ENCODE data around the gene PGAM4.
"Not testable (repeated sequence)": the region's sequence is repeated elsewhere in the genome, so short reads cannot be mapped to it uniquely, and the experiment has no call there.

The PGAM4 gene

DNA sequence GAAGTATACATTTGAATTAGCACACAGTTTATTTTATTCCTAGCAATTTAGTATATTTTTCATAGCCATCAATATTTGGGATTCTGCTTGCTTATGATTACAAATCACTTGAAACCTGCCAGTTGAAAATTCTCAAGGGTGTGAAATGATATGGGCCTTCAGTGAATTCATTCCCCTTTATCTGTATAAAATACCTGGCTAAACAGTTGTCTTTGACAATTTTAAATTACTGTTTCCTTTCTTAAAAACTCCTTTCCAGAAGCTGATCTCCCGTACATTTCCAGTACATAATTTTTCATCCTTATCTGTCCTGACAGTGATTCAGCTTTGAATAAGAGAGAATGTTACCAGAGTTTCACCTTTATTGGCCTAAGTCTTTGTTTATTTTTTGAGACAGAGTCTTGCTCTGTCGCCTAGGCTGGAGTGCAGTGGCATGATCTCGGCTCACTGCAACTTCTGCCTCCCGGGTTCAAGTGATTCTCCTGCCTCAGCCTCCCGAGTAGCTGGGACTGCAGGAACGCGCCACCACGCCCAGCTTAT lies 45.0 kb downstream of the PGAM4 start:
- no peak for FAIRE-seq

DNA sequence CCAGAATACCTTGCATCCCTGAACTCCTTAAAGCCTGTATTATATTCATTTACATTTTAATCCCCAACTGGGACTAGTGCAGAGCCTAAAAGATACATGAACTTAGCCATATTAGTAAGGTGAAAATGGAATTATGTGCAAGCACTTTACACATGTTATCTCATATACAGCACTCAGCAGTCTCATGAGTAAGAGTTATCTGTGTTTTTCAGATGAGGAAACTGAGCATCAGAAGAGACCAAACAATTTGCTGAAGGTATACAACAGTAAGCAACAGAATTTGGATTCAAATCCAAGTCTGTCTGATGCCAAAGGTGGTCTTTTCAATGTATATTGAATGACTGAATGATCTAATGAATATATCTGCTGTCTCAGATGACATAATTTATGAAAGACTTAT lies 46.7 kb downstream of the PGAM4 start:
- FAIRE-seq = no peak

DNA sequence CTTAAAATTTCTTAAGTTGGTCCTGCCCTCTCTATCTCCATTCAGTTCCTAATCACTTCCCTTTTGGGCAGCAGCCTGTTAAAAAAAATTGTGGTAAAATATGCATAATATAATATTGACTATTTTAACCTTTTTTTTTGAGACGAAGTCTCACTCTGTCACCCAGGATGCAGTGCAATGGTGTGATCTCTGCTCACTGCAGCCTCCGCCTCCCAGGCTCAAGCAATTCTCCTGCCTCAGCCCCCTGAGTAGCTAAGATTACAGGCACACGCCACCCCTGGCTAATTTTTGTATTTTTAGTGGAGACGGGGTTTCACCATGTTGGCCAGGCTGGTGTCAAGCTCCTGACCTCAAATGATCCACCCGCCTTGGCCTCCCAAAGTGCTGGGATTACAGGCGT lies 50.1 kb downstream of the PGAM4 start:
- FAIRE-seq = not testable (repeated sequence)

DNA sequence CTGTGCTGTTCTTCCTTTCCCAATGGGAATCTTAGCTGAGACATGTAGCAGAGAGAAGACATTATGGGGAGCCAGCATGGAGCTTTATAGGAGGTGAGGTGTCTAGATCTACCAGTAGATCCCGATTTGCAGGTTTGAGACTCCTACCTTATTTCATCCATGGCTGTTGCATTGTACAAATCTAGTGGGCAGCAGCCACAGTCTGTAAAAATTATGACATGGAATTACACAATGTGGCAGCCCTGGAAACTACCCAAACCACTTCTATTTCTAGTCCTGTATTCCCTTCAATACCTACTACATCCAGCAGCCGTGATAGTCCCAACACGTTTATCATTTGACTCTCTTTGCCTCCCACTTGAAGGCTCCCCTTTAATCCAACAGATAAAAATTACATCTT lies 50.9 kb downstream of the PGAM4 start:
- FAIRE-seq = no peak

All from TTC549 (cell line).